HepG2 (cell line): ENCODE measurements around the gene BCL2L1. TPM values are rescaled to one million over a fixed set of nuclear protein-coding genes. Genes with fewer than 3 reads are reported as not detected.
A peak's percentile ranks its signal among the peaks of the same experiment; 100 is the strongest.

Experiments
- GLI4 ChIP-seq: sonication (generic); formaldehyde crosslinking; IDR thresholded peaks from 2 replicates; pipeline ENCODE4 v1.5.1; 2020; ENCODE audit warnings: missing genetic modification reagents, mild to moderate bottlenecking, moderate library complexity, borderline replicate concordance
- HHEX ChIP-seq: IDR thresholded peaks from 2 replicates; pipeline ENCODE4 v1.6.1; 2016; ENCODE audit warnings: control low read depth
- IRF2 ChIP-seq: IDR thresholded peaks from 2 replicates; pipeline ENCODE4 v1.6.1; 2018; ENCODE audit warnings: missing genetic modification reagents, missing compliant biosample characterization
- KMT2A ChIP-seq: sonication (generic); formaldehyde crosslinking; IDR thresholded peaks from 2 replicates; pipeline ENCODE4 v1.4.0; 2020; ENCODE audit warnings: missing genetic modification reagents
- NCOR1 ChIP-seq: fragments of 200-600 bp; sonication (generic); IDR thresholded peaks from 2 replicates; pipeline ENCODE4 v1.7.0; 2017; ENCODE audit warnings: antibody characterized with exemption, low read length, borderline replicate concordance
- NFAT5 ChIP-seq: sonication (generic); formaldehyde crosslinking; IDR thresholded peaks from 2 replicates; pipeline ENCODE4 v1.4.0; 2020; ENCODE audit warnings: missing genetic modification reagents
- RORA ChIP-seq: sonication (generic); formaldehyde crosslinking; IDR thresholded peaks from 2 replicates; pipeline ENCODE4 v1.5.0; 2020; ENCODE audit warnings: mild to moderate bottlenecking, missing genetic modification reagents, moderate library complexity
- SMC3 ChIP-seq: IDR thresholded peaks from 2 replicates; pipeline ENCODE4 v1.6.1; 2011; ENCODE audit warnings: low read length, improper control_type of control experiment
- U2AF2 ChIP-seq: fragments of 200-400 bp; formaldehyde crosslinking; IDR thresholded peaks from 2 replicates; pipeline ENCODE4 v1.6.1; 2017; ENCODE audit warnings: low read depth, mild to moderate bottlenecking, low read length
- ZNF660 ChIP-seq: sonication (generic); formaldehyde crosslinking; IDR thresholded peaks from 2 replicates; pipeline ENCODE4 v1.5.1; 2020; ENCODE audit warnings: mild to moderate bottlenecking, low read depth, missing genetic modification reagents, borderline replicate concordance
- polyA plus RNA-seq, 8 experiments: library from polyadenylated mRNA; depleted of rRNA in 3 of 8; stranded (reverse) in 7 of 8; unstranded in 1 of 8; fragments of >200 nt; fragmentation: Illumina TruSeq in 4 of 8; extraction: Trizol in 4 of 8; gene quantifications; 2 replicates each; pipeline versions ENCODE4 v1.2.1 to v1.2.3, GENCODE V29; 2011 to 2016; ENCODE audit warnings: low read depth in 4 of 8, missing spikeins in 1 of 8, mixed read lengths in 1 of 8; ENCODE audit not compliant: insufficient read depth in 1 of 8
- total RNA-seq, 5 experiments: library from RNA; depleted of rRNA; stranded (reverse); fragments of >200 nt; fragmentation: Illumina TruSeq; extraction: Trizol; gene quantifications; 2 replicates each; pipeline ENCODE4 v1.2.3, GENCODE V29; 2016; ENCODE audit warnings: low read depth in 1 of 5
- TF ChIP-seq, protein P1 (sequence below): sonication (generic); formaldehyde crosslinking; IDR thresholded peaks from 2 replicates; pipeline ENCODE4 v1.4.0; 2020; ENCODE audit warnings: mild to moderate bottlenecking, missing genetic modification reagents
- TF ChIP-seq, protein P2 (sequence below): sonication (generic); formaldehyde crosslinking; IDR thresholded peaks from 2 replicates; pipeline ENCODE4 v1.5.0; 2020; ENCODE audit warnings: missing genetic modification reagents, mild to moderate bottlenecking, borderline replicate concordance
- TF ChIP-seq, protein P3 (sequence below): sonication (generic); formaldehyde crosslinking; IDR thresholded peaks from 2 replicates; pipeline ENCODE4 v1.9.0; 2021; ENCODE audit warnings: missing genetic modification reagents, borderline replicate concordance
- TF ChIP-seq, protein P4 (sequence below): sonication (generic); formaldehyde crosslinking; IDR thresholded peaks from 2 replicates; pipeline ENCODE4 v1.4.0; 2020; ENCODE audit warnings: missing genetic modification reagents, borderline replicate concordance

BCL2L1 gene
- total and polyA plus RNA-seq, 2 of the 13 experiments (the other 11 are each of a cell fraction or from before 2014, with no cell fraction given), result 164 to 258 TPM

DNA sequence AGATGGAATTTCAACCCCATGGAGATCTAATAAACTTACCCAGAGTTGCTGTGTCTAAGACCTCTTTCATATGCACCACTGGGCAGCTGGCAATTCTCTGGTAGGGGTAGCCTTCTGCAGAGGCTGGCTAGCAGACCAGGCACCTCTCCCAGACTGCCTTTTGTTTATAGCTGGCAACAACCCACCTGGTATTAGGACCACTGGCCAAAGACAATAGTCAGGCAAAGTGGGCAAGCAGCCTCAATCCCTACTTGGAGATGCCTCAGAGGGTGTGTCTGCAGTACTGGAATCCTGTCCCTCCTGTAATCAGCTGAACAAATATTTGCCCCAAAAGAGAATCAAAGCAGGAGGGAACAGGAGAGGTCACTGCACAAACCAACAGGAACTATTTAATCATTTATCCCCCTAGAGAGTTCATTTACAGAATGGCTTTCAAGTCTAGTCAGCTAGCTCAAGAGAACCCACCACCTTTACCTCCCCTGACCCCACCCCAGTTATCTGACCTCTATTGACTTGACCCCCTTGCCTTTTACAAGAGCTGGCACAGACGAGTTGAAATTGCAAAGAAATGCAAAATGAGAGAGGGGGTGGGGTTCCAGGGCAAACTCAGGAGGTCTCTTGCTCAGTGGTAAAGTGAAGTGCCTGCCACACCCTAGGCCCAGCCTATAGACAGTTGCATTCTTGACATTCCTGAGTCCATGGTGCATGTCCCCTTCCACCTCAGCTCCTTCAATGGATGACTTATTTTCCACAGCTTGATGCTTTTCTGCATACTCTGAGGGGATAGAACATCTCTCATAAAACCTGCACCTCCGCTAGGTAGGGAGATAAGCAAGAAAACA lies 2.8 kb downstream of the BCL2L1 start (continued):
- TF ChIP-seq, protein P1, sequence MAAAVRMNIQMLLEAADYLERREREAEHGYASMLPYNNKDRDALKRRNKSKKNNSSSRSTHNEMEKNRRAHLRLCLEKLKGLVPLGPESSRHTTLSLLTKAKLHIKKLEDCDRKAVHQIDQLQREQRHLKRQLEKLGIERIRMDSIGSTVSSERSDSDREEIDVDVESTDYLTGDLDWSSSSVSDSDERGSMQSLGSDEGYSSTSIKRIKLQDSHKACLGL (CRISPR knock-in tag), result 0 out of 2 replicates have a peak, but pooled peaks have one; percentile 35
- peak; percentile 83; the same call in 1 of the 2 replicates for TF ChIP-seq RORA (CRISPR knock-in tag)
- no peak for TF ChIP-seq ZNF660 (CRISPR knock-in tag)
- TF ChIP-seq, protein P2, sequence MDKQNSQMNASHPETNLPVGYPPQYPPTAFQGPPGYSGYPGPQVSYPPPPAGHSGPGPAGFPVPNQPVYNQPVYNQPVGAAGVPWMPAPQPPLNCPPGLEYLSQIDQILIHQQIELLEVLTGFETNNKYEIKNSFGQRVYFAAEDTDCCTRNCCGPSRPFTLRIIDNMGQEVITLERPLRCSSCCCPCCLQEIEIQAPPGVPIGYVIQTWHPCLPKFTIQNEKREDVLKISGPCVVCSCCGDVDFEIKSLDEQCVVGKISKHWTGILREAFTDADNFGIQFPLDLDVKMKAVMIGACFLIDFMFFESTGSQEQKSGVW (CRISPR knock-in tag), result no peak
- no peak for TF ChIP-seq U2AF2
- TF ChIP-seq SMC3, result peak; percentile 40
- peak; percentile 99; the same call in 1 of the 2 replicates for TF ChIP-seq NCOR1
- peak; percentile 55; the same call in 1 of the 2 replicates for TF ChIP-seq KMT2A (CRISPR knock-in tag)
- TF ChIP-seq HHEX, result peak; percentile 91
- TF ChIP-seq NFAT5 (CRISPR knock-in tag), result peak; percentile 62; the same call in 1 of the 2 replicates
- peak; percentile 94 for TF ChIP-seq IRF2 (CRISPR knock-in tag)
- no peak for TF ChIP-seq GLI4 (CRISPR knock-in tag)
- TF ChIP-seq, protein P3, sequence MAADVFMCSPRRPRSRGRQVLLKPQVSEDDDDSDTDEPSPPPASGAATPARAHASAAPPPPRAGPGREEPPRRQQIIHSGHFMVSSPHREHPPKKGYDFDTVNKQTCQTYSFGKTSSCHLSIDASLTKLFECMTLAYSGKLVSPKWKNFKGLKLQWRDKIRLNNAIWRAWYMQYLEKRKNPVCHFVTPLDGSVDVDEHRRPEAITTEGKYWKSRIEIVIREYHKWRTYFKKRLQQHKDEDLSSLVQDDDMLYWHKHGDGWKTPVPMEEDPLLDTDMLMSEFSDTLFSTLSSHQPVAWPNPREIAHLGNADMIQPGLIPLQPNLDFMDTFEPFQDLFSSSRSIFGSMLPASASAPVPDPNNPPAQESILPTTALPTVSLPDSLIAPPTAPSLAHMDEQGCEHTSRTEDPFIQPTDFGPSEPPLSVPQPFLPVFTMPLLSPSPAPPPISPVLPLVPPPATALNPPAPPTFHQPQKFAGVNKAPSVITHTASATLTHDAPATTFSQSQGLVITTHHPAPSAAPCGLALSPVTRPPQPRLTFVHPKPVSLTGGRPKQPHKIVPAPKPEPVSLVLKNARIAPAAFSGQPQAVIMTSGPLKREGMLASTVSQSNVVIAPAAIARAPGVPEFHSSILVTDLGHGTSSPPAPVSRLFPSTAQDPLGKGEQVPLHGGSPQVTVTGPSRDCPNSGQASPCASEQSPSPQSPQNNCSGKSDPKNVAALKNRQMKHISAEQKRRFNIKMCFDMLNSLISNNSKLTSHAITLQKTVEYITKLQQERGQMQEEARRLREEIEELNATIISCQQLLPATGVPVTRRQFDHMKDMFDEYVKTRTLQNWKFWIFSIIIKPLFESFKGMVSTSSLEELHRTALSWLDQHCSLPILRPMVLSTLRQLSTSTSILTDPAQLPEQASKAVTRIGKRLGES (CRISPR knock-in tag), result no peak
- TF ChIP-seq, protein P4, sequence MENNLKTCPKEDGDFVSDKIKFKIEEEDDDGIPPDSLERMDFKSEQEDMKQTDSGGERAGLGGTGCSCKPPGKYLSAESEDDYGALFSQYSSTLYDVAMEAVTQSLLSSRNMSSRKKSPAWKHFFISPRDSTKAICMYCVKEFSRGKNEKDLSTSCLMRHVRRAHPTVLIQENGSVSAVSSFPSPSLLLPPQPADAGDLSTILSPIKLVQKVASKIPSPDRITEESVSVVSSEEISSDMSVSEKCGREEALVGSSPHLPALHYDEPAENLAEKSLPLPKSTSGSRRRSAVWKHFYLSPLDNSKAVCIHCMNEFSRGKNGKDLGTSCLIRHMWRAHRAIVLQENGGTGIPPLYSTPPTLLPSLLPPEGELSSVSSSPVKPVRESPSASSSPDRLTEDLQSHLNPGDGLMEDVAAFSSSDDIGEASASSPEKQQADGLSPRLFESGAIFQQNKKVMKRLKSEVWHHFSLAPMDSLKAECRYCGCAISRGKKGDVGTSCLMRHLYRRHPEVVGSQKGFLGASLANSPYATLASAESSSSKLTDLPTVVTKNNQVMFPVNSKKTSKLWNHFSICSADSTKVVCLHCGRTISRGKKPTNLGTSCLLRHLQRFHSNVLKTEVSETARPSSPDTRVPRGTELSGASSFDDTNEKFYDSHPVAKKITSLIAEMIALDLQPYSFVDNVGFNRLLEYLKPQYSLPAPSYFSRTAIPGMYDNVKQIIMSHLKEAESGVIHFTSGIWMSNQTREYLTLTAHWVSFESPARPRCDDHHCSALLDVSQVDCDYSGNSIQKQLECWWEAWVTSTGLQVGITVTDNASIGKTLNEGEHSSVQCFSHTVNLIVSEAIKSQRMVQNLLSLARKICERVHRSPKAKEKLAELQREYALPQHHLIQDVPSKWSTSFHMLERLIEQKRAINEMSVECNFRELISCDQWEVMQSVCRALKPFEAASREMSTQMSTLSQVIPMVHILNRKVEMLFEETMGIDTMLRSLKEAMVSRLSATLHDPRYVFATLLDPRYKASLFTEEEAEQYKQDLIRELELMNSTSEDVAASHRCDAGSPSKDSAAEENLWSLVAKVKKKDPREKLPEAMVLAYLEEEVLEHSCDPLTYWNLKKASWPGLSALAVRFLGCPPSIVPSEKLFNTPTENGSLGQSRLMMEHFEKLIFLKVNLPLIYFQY (CRISPR knock-in tag), result peak; percentile 75; the same call in 1 of the 2 replicates
